ENCODE results near the gene EVC2.
"Not testable (repeated sequence)": the region's sequence is repeated elsewhere in the genome, so short reads cannot be mapped to it uniquely, and the experiment has no call there.

EVC2 gene

GRCh38 chr4:5626913-5627312, 81.4 kb downstream of the EVC2 start:
- Mint-ChIP-seq H3K36me3 (no peaks in the 10 kb centered on the region), H3K4me3 (no peak overlapping the region), H3K27ac (no peak overlapping the region), H3K27me3 (no peaks in the 10 kb centered on the region), H3K9me3 (peaks cover 0 to 2% of the 10 kb centered on the region in 2 donors), H3K4me1 (no peaks in the 10 kb centered on the region)
- DNase-seq (no peak), ATAC-seq (replicated peaks) (no peak)

- DNase-seq (no peak), ATAC-seq (replicated peaks) (no peak)
- no peaks in the 10 kb centered on the region for H3K27me3 Mint-ChIP-seq
- no peaks in the 10 kb centered on the region for H3K36me3 Mint-ChIP-seq
- H3K27ac Mint-ChIP-seq = no peak overlapping the region
- H3K4me3 Mint-ChIP-seq = no peak overlapping the region
- H3K4me1 Mint-ChIP-seq = no peaks in the 10 kb centered on the region
- H3K9me3 Mint-ChIP-seq = peaks cover 0 to 2% of the 10 kb centered on the region in 2 donors
These were observed 85.8 kb downstream of the EVC2 start for GRCh38 chr4:5622596-5622995.

- Mint-ChIP-seq H3K9me3 (peaks cover 0 to 2% of the 10 kb centered on the region in 2 donors), H3K36me3 (no peaks in the 10 kb centered on the region), H3K4me3 (no peak overlapping the region), H3K27me3 (no peaks in the 10 kb centered on the region), H3K4me1 (no peaks in the 10 kb centered on the region), H3K27ac (no peak overlapping the region)
- DNase-seq = no peak
- no peak for ATAC-seq (replicated peaks)
These were observed 88.3 kb downstream of the EVC2 start for GRCh38 chr4:5619913-5620625.

- no peak overlapping the region for H3K27ac Mint-ChIP-seq
- no peak overlapping the region for H3K4me3 Mint-ChIP-seq
- ATAC-seq (replicated peaks) = no peak
- DNase-seq = no peak
- H3K36me3 Mint-ChIP-seq = no peaks in the 10 kb centered on the region
- H3K27me3 Mint-ChIP-seq = no peaks in the 10 kb centered on the region
- H3K9me3 Mint-ChIP-seq = no peaks in the 10 kb centered on the region
- H3K4me1 Mint-ChIP-seq = no peaks in the 10 kb centered on the region
These were observed 90.1 kb downstream of the EVC2 start for GRCh38 chr4:5618051-5618960.

- Mint-ChIP-seq H3K27ac (no peak overlapping the region), H3K36me3 (no peaks in the 10 kb centered on the region), H3K27me3 (no peaks in the 10 kb centered on the region), H3K9me3 (no peaks in the 10 kb centered on the region), H3K4me1 (no peaks in the 10 kb centered on the region), H3K4me3 (no peak overlapping the region)
- DNase-seq (no peak), ATAC-seq (replicated peaks) (no peak)
These were observed 91.9 kb downstream of the EVC2 start for GRCh38 chr4:5616331-5616950.

GRCh38 chr4:5615496-5616075, 92.8 kb downstream of the EVC2 start:
- no peak for ATAC-seq (replicated peaks)
- no peak overlapping the region for H3K27ac Mint-ChIP-seq

GRCh38 chr4:5611750-5612149, 96.6 kb downstream of the EVC2 start:
- Mint-ChIP-seq H3K27me3 (no peaks in the 10 kb centered on the region), H3K36me3 (no peaks in the 10 kb centered on the region), H3K4me1 (no peaks in the 10 kb centered on the region), H3K4me3 (no peak overlapping the region), H3K9me3 (no peaks in the 10 kb centered on the region), H3K27ac (no peak overlapping the region)
- DNase-seq (no peak), ATAC-seq (replicated peaks) (no peak)

More at GRCh38 chr4:5615496-5616075, 92.8 kb downstream of the EVC2 start:
- H3K4me1 Mint-ChIP-seq = no peaks in the 10 kb centered on the region
- H3K36me3 Mint-ChIP-seq = no peaks in the 10 kb centered on the region
- no peak overlapping the region for H3K4me3 Mint-ChIP-seq
- no peaks in the 10 kb centered on the region for H3K27me3 Mint-ChIP-seq
- H3K9me3 Mint-ChIP-seq = no peaks in the 10 kb centered on the region
- DNase-seq = no peak

- no peak for ATAC-seq (replicated peaks)
- H3K4me1 Mint-ChIP-seq = no peaks in the 10 kb centered on the region
- DNase-seq = no peak
- H3K4me3 Mint-ChIP-seq = no peak overlapping the region
- no peaks in the 10 kb centered on the region for H3K9me3 Mint-ChIP-seq
- H3K36me3 Mint-ChIP-seq = no peaks in the 10 kb centered on the region
- no peak overlapping the region for H3K27ac Mint-ChIP-seq
- no peaks in the 10 kb centered on the region for H3K27me3 Mint-ChIP-seq
These were observed 98.9 kb downstream of the EVC2 start for GRCh38 chr4:5609306-5610007.

- ATAC-seq (replicated peaks); H3K4me1 Mint-ChIP-seq; H3K27me3 Mint-ChIP-seq; DNase-seq; H3K4me3 Mint-ChIP-seq; H3K27ac Mint-ChIP-seq; H3K36me3 Mint-ChIP-seq: not testable (repeated sequence)
- peaks cover 13 to 18% of the 10 kb centered on the region in 2 donors for H3K9me3 Mint-ChIP-seq
These were observed 114.5 kb downstream of the EVC2 start for GRCh38 chr4:5593828-5594227.

GRCh38 chr4:5592272-5592671, 116.1 kb downstream of the EVC2 start:
- H3K27me3 Mint-ChIP-seq = peaks cover 0 to 9% of the 10 kb centered on the region in 2 donors
- H3K9me3 Mint-ChIP-seq = peaks cover 17 to 22% of the 10 kb centered on the region in 2 donors

GRCh38 chr4:5589495-5589894, 118.9 kb downstream of the EVC2 start:
- Mint-ChIP-seq H3K9me3 (peaks cover 10 to 15% of the 10 kb centered on the region in 2 donors), H3K27me3 (peaks cover 0 to 9% of the 10 kb centered on the region in 2 donors), H3K27ac (no peak overlapping the region), H3K4me1 (no peaks in the 10 kb centered on the region), H3K36me3 (peaks cover 0 to 1% of the 10 kb centered on the region in 2 donors), H3K4me3 (no peak overlapping the region)
- ATAC-seq (replicated peaks) = no peak
- no peak for DNase-seq

More at GRCh38 chr4:5592272-5592671, 116.1 kb downstream of the EVC2 start:
- Mint-ChIP-seq H3K4me1 (no peaks in the 10 kb centered on the region), H3K36me3 (peaks cover 3 to 5% of the 10 kb centered on the region in 2 donors), H3K27ac (no peak overlapping the region), H3K4me3 (no peak overlapping the region)
- no peak for DNase-seq
- no peak for ATAC-seq (replicated peaks)

- ATAC-seq (replicated peaks) (no peak), DNase-seq (no peak)
- Mint-ChIP-seq H3K27ac (no peak overlapping the region), H3K9me3 (peaks cover 7 to 15% of the 10 kb centered on the region in 2 donors), H3K27me3 (peaks cover 0 to 9% of the 10 kb centered on the region in 2 donors), H3K36me3 (peaks cover 0 to 1% of the 10 kb centered on the region in 2 donors), H3K4me1 (no peaks in the 10 kb centered on the region), H3K4me3 (no peak overlapping the region)
These were observed 120.3 kb downstream of the EVC2 start for GRCh38 chr4:5588046-5588445.

GRCh38 chr4:5575941-5576340, 132.4 kb downstream of the EVC2 start:
- Mint-ChIP-seq H3K27ac (no peak overlapping the region), H3K4me1 (no peaks in the 10 kb centered on the region), H3K27me3 (no peaks in the 10 kb centered on the region), H3K36me3 (no peaks in the 10 kb centered on the region), H3K4me3 (no peak overlapping the region), H3K9me3 (peaks cover 6 to 8% of the 10 kb centered on the region in 2 donors)
- DNase-seq (no peak), ATAC-seq (replicated peaks) (no peak)

GRCh38 chr4:5574386-5574785, 134.0 kb downstream of the EVC2 start:
- Mint-ChIP-seq H3K27me3 (no peaks in the 10 kb centered on the region), H3K9me3 (peaks cover 3 to 5% of the 10 kb centered on the region in 2 donors), H3K4me3 (no peak overlapping the region), H3K4me1 (no peaks in the 10 kb centered on the region), H3K27ac (no peak overlapping the region), H3K36me3 (no peaks in the 10 kb centered on the region)
- DNase-seq (no peak), ATAC-seq (replicated peaks) (no peak)
